IPS DF 6.9 (cell line): ENCODE data around the gene GH1.
"Not testable (repeated sequence)": the region's sequence is repeated elsewhere in the genome, so short reads cannot be mapped to it uniquely, and the experiment has no call there.

Experiments
- DNase-seq: peaks from one replicate; pipeline ENCODE4 v3.0.0-alpha.2; 2013; ENCODE audit warnings: low read depth, low spot score
- H3K27ac ChIP-seq: one replicate; pipeline ENCODE4 v1.5.1; 2013; ENCODE audit warnings: low read length, control low read depth
- H3K27me3 ChIP-seq: 2 replicates; pipeline ENCODE4 v1.6.1; 2013; ENCODE audit warnings: mild to moderate bottlenecking, low read length; ENCODE audit not compliant: control insufficient read depth, insufficient read depth
- H3K36me3 ChIP-seq: 2 replicates; pipeline ENCODE4 v1.6.1; 2013; ENCODE audit warnings: low read length; ENCODE audit not compliant: control insufficient read depth, insufficient read depth
- H3K4me1 ChIP-seq: 2 replicates; pipeline ENCODE4 v1.6.1; 2013; ENCODE audit warnings: low read length; ENCODE audit not compliant: control insufficient read depth, insufficient read depth
- H3K4me3 ChIP-seq: 2 replicates; pipeline ENCODE4 v1.5.1; 2013; ENCODE audit warnings: mild to moderate bottlenecking, low read length
- H3K9me3 ChIP-seq: 2 replicates; pipeline ENCODE4 v1.6.1; 2013; ENCODE audit warnings: low read length, inconsistent platforms; ENCODE audit not compliant: control insufficient read depth, insufficient read depth
- WGBS: extraction: QIAGEN DNeasy Blood & Tissue Kit; methylation state at CpG from one replicate; pipeline ENCODE4 v1.1.7; 2013; ENCODE audit warnings: mixed read lengths, missing lambda C conversion rate; ENCODE audit not compliant: insufficient read length, insufficient coverage; 5-methylcytosine and 5-hydroxymethylcytosine counted together

GH1 gene

DNA sequence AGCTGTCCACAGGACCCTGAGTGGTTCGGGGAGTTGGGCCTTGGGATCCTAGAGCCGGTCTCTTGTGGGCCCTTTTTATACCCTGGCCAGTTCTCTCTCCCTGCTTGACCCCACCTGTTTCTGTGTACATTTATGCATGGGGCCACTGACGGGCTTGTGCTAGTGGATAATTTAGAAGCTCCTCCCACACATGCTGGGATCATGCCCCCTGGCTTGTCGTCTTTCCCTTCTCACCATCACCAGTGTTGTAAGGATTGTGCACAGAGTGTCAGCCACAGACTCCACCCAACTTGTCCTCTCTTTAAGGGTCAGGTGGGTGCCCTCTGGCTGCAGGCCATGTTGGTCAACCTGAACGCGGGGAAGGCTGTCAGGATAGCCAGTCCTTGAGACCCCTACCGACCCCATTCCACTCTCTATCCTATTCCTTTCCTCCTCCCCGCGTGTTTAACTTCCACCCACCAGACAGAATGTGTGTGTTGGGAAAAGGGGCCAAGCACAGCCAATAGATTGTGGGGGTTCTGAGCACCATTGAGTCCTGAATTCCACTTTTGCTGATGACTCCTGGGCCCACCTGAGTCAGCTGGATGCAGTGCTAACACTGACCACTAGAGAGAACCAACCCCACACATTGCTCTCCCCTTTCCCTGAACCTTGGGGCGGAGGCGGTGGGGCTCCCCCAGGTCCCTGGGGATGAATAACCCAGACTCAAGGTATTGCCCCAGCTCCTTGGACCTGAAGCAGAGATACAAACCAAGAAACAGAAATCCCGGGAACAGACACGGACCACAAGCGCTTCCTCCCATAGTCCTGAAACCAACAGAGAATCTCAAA lies 21.9 kb downstream of the GH1 start, which contains the start of gene CSH1:
Gene CSH1, minus strand, starts transcription at position 51 of the 831 bp plus-strand sequence. CDS start 63 bp downstream, outside the sequence.
- no CpG with 5 or more reads among the region's 14 CpGs for WGBS
- not testable (repeated sequence) for DNase-seq, H3K4me3 ChIP-seq, H3K27ac ChIP-seq, H3K4me1 ChIP-seq, H3K27me3 ChIP-seq, H3K36me3 ChIP-seq, H3K9me3 ChIP-seq

DNA sequence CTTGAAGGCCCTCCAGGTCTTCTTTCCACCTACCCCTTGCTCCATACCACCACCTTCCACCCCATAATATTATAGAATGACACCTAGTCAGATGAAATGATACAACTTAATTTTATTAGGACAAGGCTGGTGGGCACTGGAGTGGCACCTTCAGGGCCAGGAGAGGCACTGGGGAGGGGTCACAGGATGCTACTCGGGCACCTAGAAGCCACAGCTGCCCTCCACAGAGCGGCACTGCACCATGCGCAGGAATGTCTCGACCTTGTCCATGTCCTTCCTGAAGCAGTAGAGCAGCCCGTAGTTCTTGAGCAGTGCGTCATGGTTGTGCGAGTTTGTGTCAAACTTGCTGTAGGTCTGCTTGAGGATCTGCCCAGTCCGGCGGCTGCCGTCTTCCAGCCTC lies 23.8 kb downstream of the GH1 start:
- H3K9me3 ChIP-seq, H3K4me1 ChIP-seq, H3K27ac ChIP-seq, H3K36me3 ChIP-seq, H3K27me3 ChIP-seq, H3K4me3 ChIP-seq, DNase-seq: not testable (repeated sequence)
- WGBS: no CpG with 5 or more reads among the region's 10 CpGs

DNA sequence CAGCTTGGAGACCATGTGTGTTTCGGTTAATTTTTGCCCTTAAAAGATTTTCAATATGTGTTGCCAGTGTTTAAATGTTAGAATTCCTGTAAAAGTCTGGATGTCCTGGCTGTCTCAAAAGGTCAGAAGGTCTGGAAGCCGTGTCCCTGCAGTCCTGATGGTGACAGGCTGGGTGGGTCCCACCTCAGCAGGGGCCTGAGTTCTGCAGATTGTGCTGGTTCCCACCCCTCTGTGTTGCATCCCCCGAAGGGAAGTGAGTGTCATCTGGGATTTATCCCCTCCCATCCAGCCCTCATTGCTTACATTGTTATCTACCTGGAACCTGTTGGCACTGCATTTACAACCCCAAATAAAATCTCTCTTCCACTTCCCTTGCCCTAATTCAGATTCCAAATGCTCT lies 24.6 kb downstream of the GH1 start:
- WGBS: no CpG with 5 or more reads among the region's 3 CpGs
- not testable (repeated sequence) for H3K36me3 ChIP-seq, DNase-seq, H3K27me3 ChIP-seq, H3K4me3 ChIP-seq, H3K9me3 ChIP-seq, H3K27ac ChIP-seq, H3K4me1 ChIP-seq

DNA sequence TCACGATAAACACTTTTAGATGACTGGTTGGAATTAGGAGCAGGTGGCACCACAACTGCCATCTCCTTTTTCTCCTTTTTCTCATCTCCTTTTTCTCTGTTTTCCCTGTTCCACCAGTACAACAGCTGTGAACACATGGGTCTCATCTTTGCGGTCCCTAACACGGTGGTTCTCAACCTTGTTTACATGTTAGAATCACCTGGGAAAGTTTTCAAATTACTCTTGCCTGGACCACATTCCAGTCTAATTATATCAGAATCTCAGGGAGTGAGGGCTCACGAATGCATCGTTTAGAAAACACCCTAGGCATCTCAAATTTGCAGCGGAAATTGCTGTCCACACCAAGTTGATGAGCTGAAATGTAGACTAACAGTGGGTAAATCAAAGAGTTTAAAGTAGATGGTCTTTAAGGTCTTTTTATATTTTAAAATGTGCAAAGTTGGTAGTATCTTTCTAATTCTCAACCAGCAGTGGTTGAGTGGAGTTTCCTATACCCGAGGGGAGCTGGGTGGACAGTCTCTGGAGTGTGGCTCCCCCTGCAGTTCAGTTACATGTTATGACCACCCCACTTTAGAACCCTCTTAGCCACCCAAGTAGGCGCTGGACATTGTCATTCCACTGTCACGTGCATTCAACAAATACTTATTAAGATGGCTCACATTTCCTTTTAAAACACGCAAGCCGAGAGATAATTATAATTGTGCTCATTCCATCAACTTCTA lies 26.2 kb downstream of the GH1 start:
- not testable (repeated sequence) for H3K4me1 ChIP-seq, DNase-seq, H3K36me3 ChIP-seq, H3K4me3 ChIP-seq, H3K27me3 ChIP-seq, H3K27ac ChIP-seq, H3K9me3 ChIP-seq
- no CpG with 5 or more reads among the region's 11 CpGs for WGBS

DNA sequence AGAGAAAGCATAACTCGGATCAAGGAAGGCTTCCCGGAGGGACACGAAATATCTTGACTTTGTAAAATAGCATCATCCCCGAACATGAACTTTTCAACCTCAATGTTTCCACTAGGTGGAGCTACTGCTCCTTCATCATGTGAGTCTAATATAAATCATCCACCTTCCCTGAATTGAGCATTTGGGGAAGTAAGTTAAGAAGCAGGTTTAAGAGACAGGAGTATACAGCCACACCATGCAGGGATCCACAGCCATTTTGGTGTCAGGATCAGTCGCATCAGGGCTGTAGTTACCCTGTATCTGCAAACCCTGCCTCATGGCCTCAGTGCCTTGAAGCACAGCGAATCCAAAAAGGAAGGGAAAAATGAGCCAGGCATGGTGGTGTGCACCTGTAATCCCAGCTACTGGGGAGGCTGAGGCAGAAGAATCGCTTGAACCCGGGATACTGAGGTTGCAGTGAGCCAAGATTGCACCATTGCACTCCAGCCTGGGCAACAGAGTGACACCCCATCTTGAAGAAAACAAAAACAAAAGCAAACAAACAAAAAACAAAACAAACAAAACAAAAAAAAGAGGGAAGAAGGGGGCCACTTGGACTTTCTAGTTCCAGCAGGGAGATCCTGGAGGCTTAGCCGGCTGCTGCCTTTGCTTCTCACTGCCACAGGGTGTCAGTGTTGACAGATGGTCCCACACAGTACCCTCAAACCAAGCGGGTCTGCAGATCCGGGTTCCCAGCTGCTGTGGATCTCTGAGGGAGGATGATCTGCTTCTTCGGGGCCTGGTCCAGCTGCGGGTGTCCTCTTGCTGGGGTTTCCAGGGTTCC lies 29.4 kb downstream of the GH1 start:
- not testable (repeated sequence) for DNase-seq

DNA sequence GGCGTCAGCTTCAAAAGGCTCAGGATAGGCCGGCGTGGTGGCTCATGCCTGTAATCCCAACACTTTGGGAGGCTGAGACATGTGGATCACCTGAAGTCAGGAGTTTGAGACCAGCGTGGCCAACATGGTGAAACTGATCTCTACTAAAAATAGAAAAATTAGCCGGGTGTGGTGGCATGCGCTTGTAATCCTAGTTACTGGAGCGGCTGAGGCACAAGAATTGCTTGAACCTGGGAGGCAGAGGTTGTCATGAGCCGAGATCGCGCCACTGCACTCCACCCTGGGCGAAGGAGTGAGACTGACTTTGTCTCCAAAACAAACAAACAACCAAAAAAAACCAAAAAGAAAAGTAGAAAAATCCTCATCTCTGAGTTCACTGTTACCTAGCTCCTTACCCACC lies 33.5 kb downstream of the GH1 start:
- not testable (repeated sequence) for H3K4me3 ChIP-seq, H3K36me3 ChIP-seq, H3K9me3 ChIP-seq, H3K4me1 ChIP-seq, H3K27ac ChIP-seq, H3K27me3 ChIP-seq, DNase-seq
- no CpG with 5 or more reads among the region's 11 CpGs for WGBS

More for the DNA sequence above, 29.4 kb downstream of the GH1 start:
- not testable (repeated sequence) for H3K4me3 ChIP-seq, H3K27me3 ChIP-seq, H3K27ac ChIP-seq, H3K36me3 ChIP-seq, H3K4me1 ChIP-seq, H3K9me3 ChIP-seq
- no CpG with 5 or more reads among the region's 13 CpGs for WGBS

DNA sequence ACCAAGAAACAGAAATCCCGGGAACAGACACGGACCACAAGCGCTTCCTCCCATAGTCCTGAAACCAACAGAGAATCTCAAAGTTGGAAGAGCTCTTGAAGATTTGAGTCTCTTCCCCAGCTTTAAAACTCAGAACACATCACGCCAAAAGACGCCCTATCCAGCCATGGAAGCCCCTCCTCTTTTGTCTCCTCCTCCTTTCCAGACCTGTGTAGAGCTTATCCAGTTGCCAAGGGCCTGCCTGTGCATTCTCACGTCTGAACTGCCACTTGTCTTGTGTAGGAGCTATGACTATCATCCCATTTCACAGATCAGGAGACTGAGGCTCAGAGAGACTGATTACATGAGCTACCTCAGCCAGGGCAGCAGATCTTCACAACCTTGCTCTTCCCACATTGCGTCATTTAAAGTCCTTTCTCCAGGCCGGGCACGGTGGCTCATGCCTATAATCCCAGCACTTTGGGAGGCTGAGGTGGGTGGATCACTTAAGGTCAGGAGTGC lies 36.0 kb downstream of the GH1 start:
- H3K27me3 ChIP-seq, H3K36me3 ChIP-seq, H3K9me3 ChIP-seq, H3K4me3 ChIP-seq, DNase-seq, H3K27ac ChIP-seq, H3K4me1 ChIP-seq: not testable (repeated sequence)
- no CpG with 5 or more reads among the region's 9 CpGs for WGBS

DNA sequence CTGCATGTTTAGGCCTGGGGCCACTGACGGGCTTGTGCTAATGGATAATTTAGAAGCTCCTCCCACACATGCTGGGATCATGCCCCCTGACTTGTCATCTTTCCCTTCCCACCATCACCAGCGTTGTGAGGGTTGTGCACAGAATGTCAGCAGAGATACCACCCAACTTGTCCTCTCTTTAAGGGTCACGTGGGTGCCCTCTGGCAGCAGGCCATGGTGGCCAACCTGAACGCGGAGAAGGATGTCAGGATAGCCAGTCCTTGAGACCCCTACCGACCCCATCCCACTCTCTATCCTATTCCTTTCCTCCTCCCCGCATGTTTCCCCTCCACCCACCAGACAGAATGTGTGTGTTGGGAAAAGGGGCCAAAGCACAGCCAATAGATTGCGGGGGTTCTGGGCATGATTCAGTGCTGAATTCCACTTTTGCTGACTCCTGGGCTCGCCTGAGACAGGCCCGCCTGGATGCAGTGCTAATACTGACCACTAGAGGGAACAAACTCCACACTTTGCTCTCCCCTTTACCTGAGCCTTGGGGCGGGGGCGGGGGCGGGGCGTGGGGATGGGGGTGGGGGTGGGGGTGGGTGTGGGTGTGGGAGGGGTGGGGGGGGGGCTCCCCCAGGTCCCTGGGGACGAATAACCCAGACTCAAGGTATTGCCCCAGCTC lies 36.6 kb downstream of the GH1 start, which contains the start of gene GH2:
Gene GH2, minus strand, starts transcription at position 10 of the 667 bp plus-strand sequence. CDS start 143 bp downstream, outside the sequence.
- no peak for DNase-seq
- no peaks in the 10 kb centered on the region for H3K9me3 ChIP-seq
- H3K4me1 ChIP-seq: peaks cover 7% of the 10 kb centered on the region
- no CpG with 5 or more reads among the region's 15 CpGs for WGBS
- H3K36me3 ChIP-seq: no peaks in the 10 kb centered on the region
- no peak within 1 kb of the TSS for H3K27ac ChIP-seq
- H3K4me3 ChIP-seq: no peak within 1 kb of the TSS
- no peaks in the 10 kb centered on the region for H3K27me3 ChIP-seq

DNA sequence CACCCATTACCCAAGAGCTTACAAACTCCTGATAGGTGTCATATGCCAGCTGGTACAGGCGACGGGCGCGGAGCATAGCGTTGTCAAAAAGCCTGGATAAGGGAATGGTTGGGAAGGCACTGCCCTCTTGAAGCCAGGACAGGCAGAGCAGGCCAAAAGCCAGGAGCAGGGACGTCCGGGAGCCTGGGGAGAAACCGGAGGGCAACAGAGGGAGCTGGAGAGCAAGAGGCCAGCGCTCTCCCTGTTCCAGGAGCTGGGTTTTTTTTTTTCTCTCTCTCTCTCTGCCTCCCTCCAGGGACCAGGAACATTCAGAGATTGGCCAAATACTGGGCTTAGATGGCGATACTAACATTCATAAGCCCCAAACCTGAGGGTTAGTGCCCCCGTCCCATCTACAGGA lies 37.3 kb downstream of the GH1 start:
- not testable (repeated sequence) for H3K36me3 ChIP-seq, H3K9me3 ChIP-seq, H3K27me3 ChIP-seq, DNase-seq, H3K27ac ChIP-seq, H3K4me3 ChIP-seq, H3K4me1 ChIP-seq
- no CpG with 5 or more reads among the region's 11 CpGs for WGBS

DNA sequence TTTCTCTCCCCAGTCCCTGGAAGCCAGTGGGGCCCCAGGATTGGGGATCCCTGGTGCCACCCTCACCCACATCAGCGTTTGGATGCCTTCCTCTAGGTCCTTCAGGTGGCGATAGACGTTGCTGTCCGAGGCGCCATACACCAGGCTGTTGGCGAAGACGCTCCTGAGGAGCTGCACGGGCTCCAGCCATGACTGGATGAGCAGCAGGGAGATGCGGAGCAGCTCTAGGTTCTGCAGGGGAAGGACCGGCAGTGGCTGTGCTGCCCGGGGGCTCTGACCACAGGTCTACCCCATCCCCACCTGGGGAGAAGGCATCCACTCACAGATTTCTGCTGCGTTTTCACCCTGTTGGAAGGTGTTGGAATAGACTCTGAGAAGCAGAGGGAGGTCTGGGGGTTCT lies 37.9 kb downstream of the GH1 start:
- Histone ChIP-seq H3K4me1 (peaks cover 7% of the 10 kb centered on the region), H3K4me3 (no peak overlapping the region), H3K36me3 (no peaks in the 10 kb centered on the region), H3K27ac (no peak overlapping the region), H3K9me3 (no peaks in the 10 kb centered on the region), H3K27me3 (no peaks in the 10 kb centered on the region)
- DNase-seq: no peak
- WGBS: no CpG with 5 or more reads among the region's 12 CpGs
